GM06990 (cell line): ENCODE data around the gene SLC29A1.

Experiments
- DNase-seq: peaks from one replicate; pipeline ENCODE4 v3.0.0-alpha.2; 2011; ENCODE audit not compliant: insufficient read length; ENCODE audit errors: extremely low read depth
- H3K27me3 ChIP-seq: replicated peaks from 2 replicates; pipeline ENCODE4 v1.6.0; 2011; ENCODE audit warnings: low read length; ENCODE audit not compliant: control insufficient read depth, insufficient read depth
- H3K36me3 ChIP-seq: 2 replicates; pipeline ENCODE4 v1.5.1; 2011; ENCODE audit warnings: low read length; ENCODE audit not compliant: control insufficient read depth, insufficient read depth
- H3K4me3 ChIP-seq: replicated peaks from 2 replicates; pipeline ENCODE4 v1.5.1; 2011; ENCODE audit warnings: low read depth, mild to moderate bottlenecking, control low read depth, low read length
- TF ChIP-seq, protein P1 (sequence below): IDR thresholded peaks from 2 replicates; pipeline ENCODE4 v1.5.1; 2011; ENCODE audit warnings: low read length, control low read depth, mild to moderate bottlenecking, inconsistent platforms; ENCODE audit not compliant: insufficient read depth, poor library complexity, severe bottlenecking

The SLC29A1 gene

GRCh38 chr6:44263354-44264100 lies 40.1 kb downstream of the SLC29A1 start:
- H3K36me3 ChIP-seq: peaks cover 25% of the 10 kb centered on the region
- H3K27me3 ChIP-seq: no peaks in the 10 kb centered on the region
- TF ChIP-seq, protein P1, sequence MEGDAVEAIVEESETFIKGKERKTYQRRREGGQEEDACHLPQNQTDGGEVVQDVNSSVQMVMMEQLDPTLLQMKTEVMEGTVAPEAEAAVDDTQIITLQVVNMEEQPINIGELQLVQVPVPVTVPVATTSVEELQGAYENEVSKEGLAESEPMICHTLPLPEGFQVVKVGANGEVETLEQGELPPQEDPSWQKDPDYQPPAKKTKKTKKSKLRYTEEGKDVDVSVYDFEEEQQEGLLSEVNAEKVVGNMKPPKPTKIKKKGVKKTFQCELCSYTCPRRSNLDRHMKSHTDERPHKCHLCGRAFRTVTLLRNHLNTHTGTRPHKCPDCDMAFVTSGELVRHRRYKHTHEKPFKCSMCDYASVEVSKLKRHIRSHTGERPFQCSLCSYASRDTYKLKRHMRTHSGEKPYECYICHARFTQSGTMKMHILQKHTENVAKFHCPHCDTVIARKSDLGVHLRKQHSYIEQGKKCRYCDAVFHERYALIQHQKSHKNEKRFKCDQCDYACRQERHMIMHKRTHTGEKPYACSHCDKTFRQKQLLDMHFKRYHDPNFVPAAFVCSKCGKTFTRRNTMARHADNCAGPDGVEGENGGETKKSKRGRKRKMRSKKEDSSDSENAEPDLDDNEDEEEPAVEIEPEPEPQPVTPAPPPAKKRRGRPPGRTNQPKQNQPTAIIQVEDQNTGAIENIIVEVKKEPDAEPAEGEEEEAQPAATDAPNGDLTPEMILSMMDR: no peak
- DNase-seq: peak; percentile 75
- peak overlapping the region; percentile 96 for H3K4me3 ChIP-seq

- TF ChIP-seq, protein P1: no peak
- peak; percentile 72 for DNase-seq
Observed at GRCh38 chr6:44264154-44265006, 41.0 kb downstream of the SLC29A1 start.

DNA sequence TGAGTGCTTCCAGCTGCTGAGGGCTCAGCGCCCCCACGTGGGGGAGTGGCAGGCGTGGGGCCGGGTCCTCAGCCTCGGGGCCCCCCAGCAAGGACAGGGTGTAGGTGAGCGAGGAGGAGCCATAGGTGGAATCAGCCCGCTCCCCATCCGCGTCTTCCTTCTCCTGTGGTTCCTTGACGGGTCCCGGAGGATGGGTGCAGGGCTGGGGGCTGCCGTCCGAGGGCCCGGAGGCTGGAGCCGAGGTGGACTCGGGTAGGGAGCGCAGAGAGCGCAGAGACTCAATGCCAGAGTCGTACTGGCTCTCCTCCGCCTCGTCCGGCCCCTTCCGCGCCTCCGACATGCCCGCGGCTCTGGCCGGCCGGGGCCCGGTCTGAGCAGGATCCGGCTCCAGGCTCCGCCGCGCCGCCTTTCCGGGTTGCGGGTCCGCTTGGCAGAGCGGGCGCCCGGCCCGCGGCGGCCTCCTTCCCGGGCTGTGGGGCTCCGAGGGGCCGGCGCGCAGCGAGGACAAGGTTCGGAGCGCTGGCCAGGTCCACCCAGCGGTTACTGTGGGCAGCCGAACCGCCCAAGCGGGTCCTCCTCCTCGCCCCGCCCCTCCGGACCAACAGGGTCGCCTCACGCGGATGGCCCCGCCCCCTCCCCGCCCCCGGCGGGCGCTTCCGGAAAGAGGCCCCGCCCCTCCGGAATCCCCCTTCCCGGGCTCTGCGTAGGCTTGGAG lies 41.8 kb downstream of the SLC29A1 start, which contains the start of gene NFKBIE:
NFKBIE (minus strand) TSS at position 545 of the 715 bp plus-strand sequence; CDS start at position 340, 205 bp downstream.
- Histone ChIP-seq H3K27me3 (no peaks in the 10 kb centered on the region), H3K36me3 (peaks cover 14% of the 10 kb centered on the region), H3K4me3 (peak within 1 kb of the TSS; percentile 96)
- TF ChIP-seq, protein P1: peak; percentile 62
- DNase-seq: peak; percentile 91

More at GRCh38 chr6:44264154-44265006, 41.0 kb downstream of the SLC29A1 start:
- Histone ChIP-seq H3K4me3 (peak overlapping the region; percentile 96), H3K27me3 (no peaks in the 10 kb centered on the region), H3K36me3 (peaks cover 19% of the 10 kb centered on the region)

DNA sequence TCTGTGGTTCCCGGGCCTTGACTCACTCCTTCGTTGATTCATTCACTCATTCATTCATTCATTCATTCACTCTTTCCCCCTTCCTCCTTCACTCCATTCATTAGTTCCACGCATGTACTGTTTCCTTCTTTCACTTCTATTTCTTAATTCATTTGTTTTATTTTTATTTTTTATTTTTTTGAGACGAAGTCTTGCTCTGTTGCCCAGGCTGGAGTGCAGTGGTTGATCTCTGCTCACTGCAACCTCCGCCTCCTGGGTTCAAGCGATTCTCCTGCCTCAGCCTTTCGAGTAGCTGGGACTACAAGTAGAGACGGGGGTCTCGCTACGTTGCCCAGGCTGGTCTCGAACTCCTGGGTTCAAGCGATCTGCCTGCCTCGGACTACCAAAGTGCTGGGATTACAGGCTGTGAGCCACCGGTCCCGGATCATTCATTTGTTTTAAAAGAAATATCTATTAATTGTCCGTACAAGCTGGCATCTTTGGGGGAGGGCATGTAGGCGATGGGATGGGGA lies 42.4 kb downstream of the SLC29A1 start:
- H3K4me3 ChIP-seq: peak overlapping the region; percentile 42
- H3K27me3 ChIP-seq: no peaks in the 10 kb centered on the region
- no peak for DNase-seq

DNA sequence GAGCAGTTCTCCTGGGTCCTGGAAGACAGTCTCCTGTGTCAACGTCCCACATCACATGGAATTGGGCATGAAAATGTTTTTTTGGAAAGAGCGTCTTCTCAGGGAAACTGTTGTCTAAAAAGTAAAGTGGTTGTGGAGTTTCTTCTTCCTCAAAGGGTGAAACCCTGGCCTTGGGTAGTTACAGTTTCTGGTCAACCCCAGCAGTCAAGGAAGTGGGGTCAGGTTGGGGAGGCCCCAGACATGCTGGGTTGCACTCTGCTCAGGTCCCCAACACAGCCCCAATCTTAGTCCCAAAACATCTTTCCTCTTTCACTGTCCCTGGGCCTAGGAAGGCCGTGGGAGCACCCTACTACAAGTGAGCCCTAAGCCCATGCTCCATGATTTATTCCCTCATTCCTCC lies 43.0 kb downstream of the SLC29A1 start:
- TF ChIP-seq, protein P1: no peak
- Histone ChIP-seq H3K4me3 (peak overlapping the region; percentile 38; the same call in 1 of the 2 replicates), H3K27me3 (0 out of 2 replicates have a peak, but pooled peaks cover under 1% of the 10 kb centered on the region), H3K36me3 (peaks cover 11% of the 10 kb centered on the region)
- no peak for DNase-seq

More for the DNA sequence above, 42.4 kb downstream of the SLC29A1 start:
- peaks cover 11% of the 10 kb centered on the region for H3K36me3 ChIP-seq
- TF ChIP-seq, protein P1: no peak
